ENCODE results near the gene RIT1.

The RIT1 gene

GRCh38 chr1:155911156-155912055 lies at the start of gene RIT1:
Gene RIT1 (minus strand): TSS chr1:155911349. CDS start chr1:155910761, 588 bp downstream.
- H3K27ac ChIP-seq (ENCODE audit: low read length), result peak within 1 kb of the TSS; percentile 96
- H3K4me1 ChIP-seq (ENCODE audit: control insufficient read depth in 1 of 2, insufficient read depth in 2 of 2, low read length in 2 of 2), result peaks cover 8 to 10% of the 10 kb centered on the region in 2 donors
- H3K36me3 ChIP-seq (ENCODE audit: control insufficient read depth in 1 of 2, insufficient read depth in 2 of 2, low read length in 2 of 2), result peaks cover 36 to 46% of the 10 kb centered on the region in 2 donors
- peak within 1 kb of the TSS; percentile 77 to 96 for H3K4me3 ChIP-seq (ENCODE audit: low read depth in 1 of 2, low read length in 2 of 2)
- no peaks in the 10 kb centered on the region for H3K9me3 ChIP-seq (ENCODE audit: control insufficient read depth in 1 of 2, low read length in 2 of 2)
- no peaks in the 10 kb centered on the region for H3K27me3 ChIP-seq (ENCODE audit: low read depth, low read length)

- Histone ChIP-seq H3K4me1 (ENCODE audit: control insufficient read depth in 1 of 2, insufficient read depth in 2 of 2, low read length in 2 of 2) (peaks cover 4 to 31% of the 10 kb centered on the region in 2 donors), H3K4me3 (ENCODE audit: low read depth in 1 of 2, low read length in 2 of 2) (no peak overlapping the region), H3K27ac (ENCODE audit: low read length) (peak overlapping the region; percentile 67), H3K27me3 (ENCODE audit: low read depth, low read length) (no peaks in the 10 kb centered on the region), H3K36me3 (ENCODE audit: control insufficient read depth in 1 of 2, insufficient read depth in 2 of 2, low read length in 2 of 2) (peaks cover 57 to 79% of the 10 kb centered on the region in 2 donors), H3K9me3 (ENCODE audit: control insufficient read depth in 1 of 2, low read length in 2 of 2) (no peaks in the 10 kb centered on the region)
These were observed 49.1 kb upstream of the RIT1 start for GRCh38 chr1:155960081-155960745.

- Histone ChIP-seq H3K36me3 (ENCODE audit: control insufficient read depth in 1 of 2, insufficient read depth in 2 of 2, low read length in 2 of 2) (peaks cover 54 to 85% of the 10 kb centered on the region in 2 donors), H3K4me1 (ENCODE audit: control insufficient read depth in 1 of 2, insufficient read depth in 2 of 2, low read length in 2 of 2) (peaks cover 4 to 24% of the 10 kb centered on the region in 2 donors), H3K9me3 (ENCODE audit: control insufficient read depth in 1 of 2, low read length in 2 of 2) (no peaks in the 10 kb centered on the region), H3K27ac (ENCODE audit: low read length) (no peak overlapping the region), H3K27me3 (ENCODE audit: low read depth, low read length) (no peaks in the 10 kb centered on the region), H3K4me3 (ENCODE audit: low read depth in 1 of 2, low read length in 2 of 2) (no peak overlapping the region)
These were observed 46.3 kb upstream of the RIT1 start for GRCh38 chr1:155957411-155957915.

- no peak overlapping the region for H3K4me3 ChIP-seq (ENCODE audit: low read depth in 1 of 2, low read length in 2 of 2)
- peaks cover 0 to 1% of the 10 kb centered on the region in 2 donors for H3K4me1 ChIP-seq (ENCODE audit: control insufficient read depth in 1 of 2, insufficient read depth in 2 of 2, low read length in 2 of 2)
- no peak overlapping the region for H3K27ac ChIP-seq (ENCODE audit: low read length)
- no peaks in the 10 kb centered on the region for H3K27me3 ChIP-seq (ENCODE audit: low read depth, low read length)
- H3K36me3 ChIP-seq (ENCODE audit: control insufficient read depth in 1 of 2, insufficient read depth in 2 of 2, low read length in 2 of 2), result peaks cover 54 to 86% of the 10 kb centered on the region in 2 donors
- no peaks in the 10 kb centered on the region for H3K9me3 ChIP-seq (ENCODE audit: control insufficient read depth in 1 of 2, low read length in 2 of 2)
These were observed 43.5 kb upstream of the RIT1 start for GRCh38 chr1:155954645-155955044.

- Histone ChIP-seq H3K36me3 (ENCODE audit: control insufficient read depth in 1 of 2, insufficient read depth in 2 of 2, low read length in 2 of 2) (peaks cover 47 to 80% of the 10 kb centered on the region in 2 donors), H3K27me3 (ENCODE audit: low read depth, low read length) (no peaks in the 10 kb centered on the region), H3K27ac (ENCODE audit: low read length) (no peak overlapping the region), H3K4me3 (ENCODE audit: low read depth in 1 of 2, low read length in 2 of 2) (no peak overlapping the region), H3K9me3 (ENCODE audit: control insufficient read depth in 1 of 2, low read length in 2 of 2) (no peaks in the 10 kb centered on the region), H3K4me1 (ENCODE audit: control insufficient read depth in 1 of 2, insufficient read depth in 2 of 2, low read length in 2 of 2) (no peaks in the 10 kb centered on the region)
These were observed 41.3 kb upstream of the RIT1 start for GRCh38 chr1:155952505-155952890.

GRCh38 chr1:155951753-155952504 lies 40.8 kb upstream of the RIT1 start:
- no peaks in the 10 kb centered on the region for H3K27me3 ChIP-seq (ENCODE audit: low read depth, low read length)
- H3K9me3 ChIP-seq (ENCODE audit: control insufficient read depth in 1 of 2, low read length in 2 of 2), result no peaks in the 10 kb centered on the region
- peaks cover 50 to 80% of the 10 kb centered on the region in 2 donors for H3K36me3 ChIP-seq (ENCODE audit: control insufficient read depth in 1 of 2, insufficient read depth in 2 of 2, low read length in 2 of 2)
- no peak overlapping the region for H3K4me3 ChIP-seq (ENCODE audit: low read depth in 1 of 2, low read length in 2 of 2)
- no peaks in the 10 kb centered on the region for H3K4me1 ChIP-seq (ENCODE audit: control insufficient read depth in 1 of 2, insufficient read depth in 2 of 2, low read length in 2 of 2)
- H3K27ac ChIP-seq (ENCODE audit: low read length), result no peak overlapping the region

GRCh38 chr1:155950829-155951228 lies 39.7 kb upstream of the RIT1 start:
- Histone ChIP-seq H3K9me3 (ENCODE audit: control insufficient read depth in 1 of 2, low read length in 2 of 2) (no peaks in the 10 kb centered on the region), H3K27me3 (ENCODE audit: low read depth, low read length) (no peaks in the 10 kb centered on the region), H3K36me3 (ENCODE audit: control insufficient read depth in 1 of 2, insufficient read depth in 2 of 2, low read length in 2 of 2) (peaks cover 58 to 72% of the 10 kb centered on the region in 2 donors), H3K27ac (ENCODE audit: low read length) (no peak overlapping the region), H3K4me1 (ENCODE audit: control insufficient read depth in 1 of 2, insufficient read depth in 2 of 2, low read length in 2 of 2) (peaks cover 0 to 6% of the 10 kb centered on the region in 2 donors), H3K4me3 (ENCODE audit: low read depth in 1 of 2, low read length in 2 of 2) (no peak overlapping the region)

- H3K9me3 ChIP-seq (ENCODE audit: control insufficient read depth in 1 of 2, low read length in 2 of 2), result no peaks in the 10 kb centered on the region
- peaks cover 7 to 13% of the 10 kb centered on the region in 2 donors for H3K4me1 ChIP-seq (ENCODE audit: control insufficient read depth in 1 of 2, insufficient read depth in 2 of 2, low read length in 2 of 2)
- H3K27ac ChIP-seq (ENCODE audit: low read length), result no peak overlapping the region
- no peak overlapping the region for H3K4me3 ChIP-seq (ENCODE audit: low read depth in 1 of 2, low read length in 2 of 2)
- no peaks in the 10 kb centered on the region for H3K27me3 ChIP-seq (ENCODE audit: low read depth, low read length)
- peaks cover 46 to 49% of the 10 kb centered on the region in 2 donors for H3K36me3 ChIP-seq (ENCODE audit: control insufficient read depth in 1 of 2, insufficient read depth in 2 of 2, low read length in 2 of 2)
These were observed 36.6 kb upstream of the RIT1 start for GRCh38 chr1:155947741-155948140.

- H3K4me3 ChIP-seq (ENCODE audit: low read depth in 1 of 2, low read length in 2 of 2), result no peak overlapping the region
- H3K27ac ChIP-seq (ENCODE audit: low read length), result no peak overlapping the region
- no peaks in the 10 kb centered on the region for H3K9me3 ChIP-seq (ENCODE audit: control insufficient read depth in 1 of 2, low read length in 2 of 2)
- no peaks in the 10 kb centered on the region for H3K27me3 ChIP-seq (ENCODE audit: low read depth, low read length)
- H3K4me1 ChIP-seq (ENCODE audit: control insufficient read depth in 1 of 2, insufficient read depth in 2 of 2, low read length in 2 of 2), result peaks cover 7 to 13% of the 10 kb centered on the region in 2 donors
- H3K36me3 ChIP-seq (ENCODE audit: control insufficient read depth in 1 of 2, insufficient read depth in 2 of 2, low read length in 2 of 2), result peaks cover 42 to 44% of the 10 kb centered on the region in 2 donors
These were observed 36.1 kb upstream of the RIT1 start for GRCh38 chr1:155947292-155947691.

GRCh38 chr1:155946633-155947219 lies 35.6 kb upstream of the RIT1 start:
- H3K4me3 ChIP-seq (ENCODE audit: low read depth in 1 of 2, low read length in 2 of 2), result no peak overlapping the region
- no peaks in the 10 kb centered on the region for H3K27me3 ChIP-seq (ENCODE audit: low read depth, low read length)
- peaks cover 7 to 13% of the 10 kb centered on the region in 2 donors for H3K4me1 ChIP-seq (ENCODE audit: control insufficient read depth in 1 of 2, insufficient read depth in 2 of 2, low read length in 2 of 2)
- H3K9me3 ChIP-seq (ENCODE audit: control insufficient read depth in 1 of 2, low read length in 2 of 2), result no peaks in the 10 kb centered on the region
- peaks cover 36 to 39% of the 10 kb centered on the region in 2 donors for H3K36me3 ChIP-seq (ENCODE audit: control insufficient read depth in 1 of 2, insufficient read depth in 2 of 2, low read length in 2 of 2)
- H3K27ac ChIP-seq (ENCODE audit: low read length), result no peak overlapping the region
